Fibroblast of lung (primary cell): ENCODE results near the gene LRFN2. TPM values are rescaled to one million over a fixed set of nuclear protein-coding genes. Genes with fewer than 3 reads are reported as not detected.

Experiments
- DNase-seq, 2 donors: peaks; one replicate each; pipeline versions ENCODE4 v3.0.0 to v3.0.0-alpha.2; 2010; ENCODE audit warnings: low read depth in 2 of 2
- H2AFZ ChIP-seq: 2 replicates; pipeline ENCODE4 v1.5.1; 2012; ENCODE audit warnings: low read length, control low read depth, inconsistent platforms
- H3K27ac ChIP-seq: 2 replicates; pipeline ENCODE4 v1.5.1; 2011; ENCODE audit warnings: low read length, control low read depth; ENCODE audit not compliant: insufficient read depth
- H3K27me3 ChIP-seq: 2 replicates; pipeline ENCODE4 v1.5.1; 2011; ENCODE audit warnings: mild to moderate bottlenecking, low read length; ENCODE audit not compliant: control insufficient read depth, insufficient read depth
- H3K36me3 ChIP-seq: 2 replicates; pipeline ENCODE4 v1.5.1; 2011; ENCODE audit warnings: low read length; ENCODE audit not compliant: control insufficient read depth, insufficient read depth
- H3K4me1 ChIP-seq: 2 replicates; pipeline ENCODE4 v1.5.1; 2011; ENCODE audit warnings: low read length; ENCODE audit not compliant: control insufficient read depth, insufficient read depth; ENCODE audit errors: extremely low read depth
- H3K4me2 ChIP-seq: 2 replicates; pipeline ENCODE4 v1.5.1; 2011; ENCODE audit warnings: low read length, control low read depth; ENCODE audit not compliant: insufficient read depth; ENCODE audit errors: extremely low read depth
- H3K4me3 ChIP-seq, 4 experiments: fragments of 200-600 bp in 1 of 4; sonication (generic) in 1 of 4; replicated peaks in 1 of 4; 2 replicates each; pipeline ENCODE4 v1.5.1; 2011 to 2016; ENCODE audit warnings: low read length in 4 of 4, low read depth in 3 of 4, mild to moderate bottlenecking in 3 of 4, control low read depth in 2 of 4, inconsistent platforms in 1 of 4, mixed read lengths in 1 of 4; ENCODE audit not compliant: insufficient read depth in 1 of 4; ENCODE audit errors: control extremely low read depth in 1 of 4
- H3K79me2 ChIP-seq: 2 replicates; pipeline ENCODE4 v1.5.1; 2012; ENCODE audit warnings: mild to moderate bottlenecking, low read length, inconsistent platforms; ENCODE audit not compliant: control insufficient read depth, insufficient read depth
- H3K9ac ChIP-seq: 2 replicates; pipeline ENCODE4 v1.5.1; 2011; ENCODE audit warnings: mild to moderate bottlenecking, low read length, control low read depth; ENCODE audit not compliant: insufficient read depth
- H3K9me3 ChIP-seq: 2 replicates; pipeline ENCODE4 v1.5.1; 2012; ENCODE audit warnings: low read depth, low read length; ENCODE audit not compliant: control insufficient read depth, insufficient read depth
- H4K20me1 ChIP-seq: 2 replicates; pipeline ENCODE4 v1.5.1; 2011; ENCODE audit warnings: low read length; ENCODE audit not compliant: control insufficient read depth, insufficient read depth; ENCODE audit errors: extremely low read depth
- CTCF ChIP-seq, 2 donors: IDR thresholded peaks in 1 of 2; conservative IDR thresholded peaks in 1 of 2; 1 replicate in 1 of 2; 2 replicates in 1 of 2; pipeline ENCODE4 v1.5.1; 2011 to 2012; ENCODE audit warnings: low read length in 2 of 2, control low read depth in 1 of 2, inconsistent platforms in 1 of 2, low read depth in 1 of 2, mild to moderate bottlenecking in 1 of 2
- EZH2 ChIP-seq: IDR thresholded peaks from 2 replicates; pipeline ENCODE4 v1.5.1; 2012; ENCODE audit warnings: low read length, control low read depth, mild to moderate bottlenecking; ENCODE audit errors: missing control alignments
- polyA plus RNA-seq, 2 donors: library from polyadenylated mRNA; depleted of rRNA in 1 of 2; stranded (reverse) in 1 of 2; unstranded in 1 of 2; fragments of >200 nt; gene quantifications; 2 replicates each; pipeline ENCODE4 v1.2.1, GENCODE V29; 2011 to 2012; ENCODE audit warnings: missing spikeins in 1 of 2
- total RNA-seq: library from RNA; depleted of rRNA; stranded (reverse); fragments of >200 nt; gene quantifications from 2 replicates; pipeline ENCODE4 v1.2.1, GENCODE V29; 2014

LRFN2 gene
- total and polyA plus RNA-seq, 2 donors (not counting 1 experiment from before 2014, with no cell fraction given): not detected

- Histone ChIP-seq H3K36me3 (no peaks in the 10 kb centered on the region), H3K27ac (no peak overlapping the region), H3K9me3 (no peaks in the 10 kb centered on the region), H3K79me2 (no peaks in the 10 kb centered on the region), H3K4me2 (no peak overlapping the region), H3K4me1 (no peaks in the 10 kb centered on the region), H4K20me1 (no peaks in the 10 kb centered on the region), H3K27me3 (no peaks in the 10 kb centered on the region), H2AFZ (no peak overlapping the region), H3K4me3 (no peak overlapping the region), H3K9ac (no peak overlapping the region)
- no peak for DNase-seq
- TF ChIP-seq EZH2: no peak
- TF ChIP-seq CTCF (conservative IDR thresholded peaks at IDR 0.05 in 1 of 2, IDR thresholded peaks at IDR 0.05 in 1 of 2; ENCODE audit: low read depth in 1 of 2, low read length in 2 of 2): no peak
Observed at GRCh38 chr6:40442591-40442990, 144.6 kb downstream of the LRFN2 start.

- no peak overlapping the region for H3K4me2 ChIP-seq
- H3K4me3 ChIP-seq: no peak overlapping the region
- no peak overlapping the region for H3K9ac ChIP-seq
- TF ChIP-seq EZH2 (no peak), CTCF (conservative IDR thresholded peaks at IDR 0.05 in 1 of 2, IDR thresholded peaks at IDR 0.05 in 1 of 2; ENCODE audit: low read depth in 1 of 2, low read length in 2 of 2) (no peak)
- H3K79me2 ChIP-seq: no peaks in the 10 kb centered on the region
- H3K27me3 ChIP-seq: no peaks in the 10 kb centered on the region
- H2AFZ ChIP-seq: no peak overlapping the region
- no peaks in the 10 kb centered on the region for H3K9me3 ChIP-seq
- no peaks in the 10 kb centered on the region for H3K36me3 ChIP-seq
- H4K20me1 ChIP-seq: no peaks in the 10 kb centered on the region
- H3K4me1 ChIP-seq: no peaks in the 10 kb centered on the region
- no peak overlapping the region for H3K27ac ChIP-seq
- DNase-seq: no peak
Observed at GRCh38 chr6:40441150-40441549, 146.0 kb downstream of the LRFN2 start.

- H3K36me3 ChIP-seq: no peaks in the 10 kb centered on the region
- no peak for DNase-seq
- no peak overlapping the region for H3K27ac ChIP-seq
- no peaks in the 10 kb centered on the region for H3K79me2 ChIP-seq
- H3K27me3 ChIP-seq: no peaks in the 10 kb centered on the region
- H4K20me1 ChIP-seq: no peaks in the 10 kb centered on the region
- TF ChIP-seq CTCF (conservative IDR thresholded peaks at IDR 0.05 in 1 of 2, IDR thresholded peaks at IDR 0.05 in 1 of 2; ENCODE audit: low read depth in 1 of 2, low read length in 2 of 2) (no peak), EZH2 (no peak)
- H2AFZ ChIP-seq: no peak overlapping the region
- no peaks in the 10 kb centered on the region for H3K4me1 ChIP-seq
- H3K4me2 ChIP-seq: no peak overlapping the region
- H3K9me3 ChIP-seq: no peaks in the 10 kb centered on the region
- no peak overlapping the region for H3K9ac ChIP-seq
- H3K4me3 ChIP-seq: no peak overlapping the region
Observed at GRCh38 chr6:40440053-40440452, 147.1 kb downstream of the LRFN2 start.
